HepG2 (cell line): ENCODE measurements around the gene RPL19. TPM values are rescaled to one million over a fixed set of nuclear protein-coding genes. Genes with fewer than 3 reads are reported as not detected.

Experiments
- AHR ChIP-seq: IDR thresholded peaks from 2 replicates; pipeline ENCODE4 v1.6.1; 2018; ENCODE audit warnings: missing genetic modification reagents, missing compliant biosample characterization
- ARID5B ChIP-seq: IDR thresholded peaks from 2 replicates; pipeline ENCODE4 v1.4.0; 2020; ENCODE audit warnings: mild to moderate bottlenecking, missing genetic modification reagents
- HMG20B ChIP-seq: conservative IDR thresholded peaks from 2 replicates; pipeline ENCODE4 v1.6.1; 2016; ENCODE audit warnings: missing genetic modification reagents, missing compliant biosample characterization
- RFXANK ChIP-seq: IDR thresholded peaks from 2 replicates; pipeline ENCODE4 v1.6.1; 2016
- SMYD3 ChIP-seq: sonication (generic); formaldehyde crosslinking; IDR thresholded peaks from 2 replicates; pipeline ENCODE4 v1.8.1; 2023; ENCODE audit warnings: mild to moderate bottlenecking, missing genetic modification reagents
- USF2 ChIP-seq, 2 experiments: sonication (generic) in 1 of 2; formaldehyde crosslinking in 1 of 2; IDR thresholded peaks; 2 replicates each; pipeline versions ENCODE4 v1.5.1 to v1.6.1; 2011 to 2020; ENCODE audit warnings: borderline replicate concordance in 1 of 2, low read depth in 1 of 2, low read length in 1 of 2, mild to moderate bottlenecking in 1 of 2, missing genetic modification reagents in 1 of 2, moderate library complexity in 1 of 2
- ZBTB40 ChIP-seq, 2 experiments: fragments of 450-650 bp in 1 of 2; sonication (generic) in 1 of 2; formaldehyde crosslinking in 1 of 2; IDR thresholded peaks; 2 replicates each; pipeline versions ENCODE4 v1.6.1 to v1.8.0; 2016 to 2022; ENCODE audit warnings: antibody characterized with exemption in 1 of 2, mild to moderate bottlenecking in 1 of 2, missing genetic modification reagents in 1 of 2
- ZFP41 ChIP-seq: sonication (generic); formaldehyde crosslinking; IDR thresholded peaks from 2 replicates; pipeline ENCODE4 v1.4.0; 2020; ENCODE audit warnings: mild to moderate bottlenecking, missing genetic modification reagents, borderline replicate concordance
- polyA plus RNA-seq, 8 experiments: library from polyadenylated mRNA; depleted of rRNA in 3 of 8; stranded (reverse) in 7 of 8; unstranded in 1 of 8; fragments of >200 nt; fragmentation: Illumina TruSeq in 4 of 8; extraction: Trizol in 4 of 8; gene quantifications; 2 replicates each; pipeline versions ENCODE4 v1.2.1 to v1.2.3, GENCODE V29; 2011 to 2016; ENCODE audit warnings: low read depth in 4 of 8, missing spikeins in 1 of 8, mixed read lengths in 1 of 8; ENCODE audit not compliant: insufficient read depth in 1 of 8
- total RNA-seq, 5 experiments: library from RNA; depleted of rRNA; stranded (reverse); fragments of >200 nt; fragmentation: Illumina TruSeq; extraction: Trizol; gene quantifications; 2 replicates each; pipeline ENCODE4 v1.2.3, GENCODE V29; 2016; ENCODE audit warnings: low read depth in 1 of 5
- TF ChIP-seq, protein P1 (sequence below): sonication (generic); formaldehyde crosslinking; IDR thresholded peaks from 2 replicates; pipeline ENCODE4 v1.4.0; 2020; ENCODE audit warnings: missing genetic modification reagents, borderline replicate concordance

The RPL19 gene
- total and polyA plus RNA-seq, 2 of the 13 experiments (the other 11 are each of a cell fraction or from before 2014, with no cell fraction given), result 2,522 to 2,768 TPM

GRCh38 chr17:39197380-39198185, 2.5 kb upstream of the RPL19 start, which contains the start of gene CACNB1 (continued):
- TF ChIP-seq ARID5B (CRISPR knock-in tag) (peak; percentile 40; the same call in 1 of the 2 replicates), AHR (CRISPR knock-in tag) (0 out of 2 replicates have a peak, but pooled peaks have one; percentile 44), HMG20B (0 out of 2 replicates have a peak, but pooled peaks have one; percentile 24), USF2 (IDR thresholded peaks at IDR 0.05; ENCODE audit: low read depth, low read length) (no peak), USF2 (CRISPR knock-in tag; IDR thresholded peaks at IDR 0.05; ENCODE audit: borderline replicate concordance) (no peak), RFXANK (no peak), ZBTB40 (IDR thresholded peaks at IDR 0.05) (no peak), ZBTB40 (CRISPR knock-in tag; IDR thresholded peaks at IDR 0.05) (no peak), ZFP41 (CRISPR knock-in tag) (no peak), SMYD3 (CRISPR knock-in tag) (no peak)
- TF ChIP-seq, protein P1, sequence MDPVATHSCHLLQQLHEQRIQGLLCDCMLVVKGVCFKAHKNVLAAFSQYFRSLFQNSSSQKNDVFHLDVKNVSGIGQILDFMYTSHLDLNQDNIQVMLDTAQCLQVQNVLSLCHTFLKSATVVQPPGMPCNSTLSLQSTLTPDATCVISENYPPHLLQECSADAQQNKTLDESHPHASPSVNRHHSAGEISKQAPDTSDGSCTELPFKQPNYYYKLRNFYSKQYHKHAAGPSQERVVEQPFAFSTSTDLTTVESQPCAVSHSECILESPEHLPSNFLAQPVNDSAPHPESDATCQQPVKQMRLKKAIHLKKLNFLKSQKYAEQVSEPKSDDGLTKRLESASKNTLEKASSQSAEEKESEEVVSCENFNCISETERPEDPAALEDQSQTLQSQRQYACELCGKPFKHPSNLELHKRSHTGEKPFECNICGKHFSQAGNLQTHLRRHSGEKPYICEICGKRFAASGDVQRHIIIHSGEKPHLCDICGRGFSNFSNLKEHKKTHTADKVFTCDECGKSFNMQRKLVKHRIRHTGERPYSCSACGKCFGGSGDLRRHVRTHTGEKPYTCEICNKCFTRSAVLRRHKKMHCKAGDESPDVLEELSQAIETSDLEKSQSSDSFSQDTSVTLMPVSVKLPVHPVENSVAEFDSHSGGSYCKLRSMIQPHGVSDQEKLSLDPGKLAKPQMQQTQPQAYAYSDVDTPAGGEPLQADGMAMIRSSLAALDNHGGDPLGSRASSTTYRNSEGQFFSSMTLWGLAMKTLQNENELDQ (CRISPR knock-in tag), result no peak
